IMR-90 (cell line): ENCODE measurements around the gene MDC1. TPM values are rescaled to one million over a fixed set of nuclear protein-coding genes. Genes with fewer than 3 reads are reported as not detected.

Experiments
- ATAC-seq: fragments of 200-7000 bp; cut with Tn5 transposase; 2 replicates; pipeline ENCODE4 v1.9.1; 2020; ENCODE audit warnings: low read depth, mild to moderate bottlenecking, moderate library complexity
- BruUV-seq: library from RNA; stranded (reverse); fragments of 400-500 nt; replicated peaks from 2 replicates; lab custom pipeline; 2021; lab: Mats Ljungman, UMichigan
- CTCF ChIA-PET: fragments of 300-600 bp; formaldehyde crosslinking; extraction: SDS; loops from one replicate; lab custom pipeline; 2021; ENCODE audit warnings: antibody characterized with exemption; lab: Yijun Ruan, JAX
- POLR2A ChIA-PET: fragments of 300-600 bp; sonication (Branson Sonifier 250); formaldehyde crosslinking; loops from one replicate; lab custom pipeline; 2022; ENCODE audit warnings: antibody characterized with exemption; ENCODE audit not compliant: unreplicated experiment; lab: Charles Lee
- DNase-seq: peaks from one replicate; pipeline ENCODE4 v3.0.0; 2013
- H2AFZ ChIP-seq: replicated peaks from 2 replicates; pipeline ENCODE3; 2013; ENCODE audit warnings: low read length, mild to moderate bottlenecking; ENCODE audit not compliant: poor library complexity
- H2AK5ac ChIP-seq: 2 replicates; pipeline ENCODE4 v1.6.1; 2013; ENCODE audit warnings: low read depth, low read length, inconsistent platforms
- H2AK9ac ChIP-seq: replicated peaks from 2 replicates; pipeline ENCODE3; 2013; ENCODE audit warnings: mild to moderate bottlenecking, low read depth, low read length, moderate library complexity; ENCODE audit not compliant: poor library complexity
- H2BK120ac ChIP-seq: 2 replicates; pipeline ENCODE4 v1.6.1; 2013; ENCODE audit warnings: low read depth, low read length, inconsistent platforms
- H2BK15ac ChIP-seq: 3 replicates; pipeline ENCODE4 v1.6.1; 2013; ENCODE audit warnings: low read depth, low read length, inconsistent platforms
- H2BK20ac ChIP-seq: 2 replicates; pipeline ENCODE4 v1.6.1; 2013; ENCODE audit warnings: low read depth, mild to moderate bottlenecking, inconsistent platforms, low read length, moderate library complexity
- H2BK5ac ChIP-seq: 2 replicates; pipeline ENCODE4 v1.6.1; 2013; ENCODE audit warnings: mild to moderate bottlenecking, low read depth, low read length, inconsistent platforms; ENCODE audit not compliant: poor library complexity, severe bottlenecking
- H3K14ac ChIP-seq: replicated peaks from 2 replicates; pipeline ENCODE4 v1.6.1; 2013; ENCODE audit warnings: low read depth, low read length, inconsistent platforms
- H3K18ac ChIP-seq: 2 replicates; pipeline ENCODE4 v1.6.1; 2013; ENCODE audit warnings: low read depth, low read length, control low read depth
- H3K23ac ChIP-seq: 2 replicates; pipeline ENCODE4 v1.6.1; 2013; ENCODE audit warnings: low read depth, low read length, inconsistent platforms
- H3K27ac ChIP-seq: 2 replicates; pipeline ENCODE4 v1.5.1; 2013; ENCODE audit warnings: mild to moderate bottlenecking, control low read depth, low read length; ENCODE audit not compliant: insufficient read depth
- H3K27me3 ChIP-seq: 2 replicates; pipeline ENCODE4 v1.6.1; 2013; ENCODE audit warnings: low read length; ENCODE audit not compliant: control insufficient read depth, insufficient read depth
- H3K36me3 ChIP-seq: 2 replicates; pipeline ENCODE4 v1.6.1; 2013; ENCODE audit warnings: low read length, mixed read lengths; ENCODE audit not compliant: control insufficient read depth, insufficient read depth
- H3K4ac ChIP-seq: 2 replicates; pipeline ENCODE4 v1.6.1; 2013; ENCODE audit warnings: low read depth, low read length, inconsistent platforms
- H3K4me1 ChIP-seq: 2 replicates; pipeline ENCODE4 v1.6.1; 2013; ENCODE audit warnings: low read length, mixed read lengths; ENCODE audit not compliant: control insufficient read depth, insufficient read depth
- H3K4me2 ChIP-seq: 2 replicates; pipeline ENCODE4 v1.6.1; 2013; ENCODE audit warnings: low read depth, mild to moderate bottlenecking, control low read depth, low read length, moderate library complexity
- H3K4me3 ChIP-seq: 2 replicates; pipeline ENCODE4 v1.5.1; 2013; ENCODE audit warnings: low read depth, mild to moderate bottlenecking, control low read depth, low read length, moderate library complexity; ENCODE audit not compliant: insufficient read depth
- H3K56ac ChIP-seq: 2 replicates; pipeline ENCODE4 v1.6.1; 2013; ENCODE audit warnings: low read length, inconsistent platforms; ENCODE audit not compliant: insufficient read depth; ENCODE audit errors: extremely low read depth
- H3K79me1 ChIP-seq, 2 experiments: 2 replicates each; pipeline ENCODE4 v1.6.1; 2013; ENCODE audit warnings: low read length in 2 of 2, inconsistent platforms in 1 of 2, low read depth in 1 of 2
- H3K9ac ChIP-seq: 2 replicates; pipeline ENCODE4 v1.6.1; 2013; ENCODE audit warnings: low read depth, low read length, control low read depth
- H3K9me1 ChIP-seq: 2 replicates; pipeline ENCODE4 v1.6.1; 2013; ENCODE audit warnings: low read length, inconsistent platforms; ENCODE audit not compliant: insufficient read depth
- H3K9me3 ChIP-seq: 2 replicates; pipeline ENCODE4 v1.6.1; 2013; ENCODE audit warnings: low read length; ENCODE audit not compliant: control insufficient read depth, insufficient read depth
- H4K20me1 ChIP-seq: 2 replicates; pipeline ENCODE4 v1.6.1; 2013; ENCODE audit warnings: low read length, inconsistent platforms; ENCODE audit not compliant: insufficient read depth
- H4K5ac ChIP-seq: 2 replicates; pipeline ENCODE4 v1.6.1; 2013; ENCODE audit warnings: mild to moderate bottlenecking, low read depth, low read length, control low read depth
- H4K8ac ChIP-seq, 2 experiments: 2 replicates each; pipeline ENCODE4 v1.6.1; 2013; ENCODE audit warnings: low read depth in 2 of 2, low read length in 2 of 2, control low read depth in 1 of 2, inconsistent platforms in 1 of 2
- H4K91ac ChIP-seq: 2 replicates; pipeline ENCODE4 v1.6.1; 2013; ENCODE audit warnings: low read depth, low read length, inconsistent platforms; ENCODE audit not compliant: insufficient read depth
- CHD1 ChIP-seq: IDR thresholded peaks from 2 replicates; pipeline ENCODE4 v1.6.1; 2012; ENCODE audit warnings: low read depth, low read length, improper control_type of control experiment
- MAFK ChIP-seq: IDR thresholded peaks from 2 replicates; pipeline ENCODE4 v1.6.1; 2012; ENCODE audit warnings: low read depth, low read length, improper control_type of control experiment
- MAZ ChIP-seq: IDR thresholded peaks from 2 replicates; pipeline ENCODE4 v1.6.1; 2012; ENCODE audit warnings: low read depth, mild to moderate bottlenecking, low read length, improper control_type of control experiment, moderate library complexity, borderline replicate concordance
- POLR2A ChIP-seq: IDR thresholded peaks from 2 replicates; pipeline ENCODE4 v1.6.1; 2012; ENCODE audit warnings: mild to moderate bottlenecking, low read depth, low read length
- WGBS, 2 experiments: methylation state at CpG; one replicate each; pipeline versions ENCODE4 v1.1.5 to v1.1.7; 2013; ENCODE audit warnings: missing lambda C conversion rate in 2 of 2; ENCODE audit not compliant: insufficient read length in 1 of 2; ENCODE audit errors: extremely low coverage in 2 of 2; 5-methylcytosine and 5-hydroxymethylcytosine counted together
- dilution Hi-C: fragments of 300-500 bp; cut with HindIII; formaldehyde crosslinking; loops from one replicate; pipeline ENCODE4 v1.14.3; 2018; ENCODE audit warnings: low sequenced_read_pairs; ENCODE audit not compliant: unreplicated experiment
- in situ Hi-C: fragments of 300-500 bp; cut with MboI; formaldehyde crosslinking; loops from 3 replicates; pipeline ENCODE4 v1.14.3; 2019; ENCODE audit warnings: low sequenced_read_pairs, inconsistent platforms, mixed read lengths
- intact Hi-C: fragments of 100-400 bp; cut with micrococcal nuclease; formaldehyde crosslinking; loops from 2 replicates; pipeline ENCODE4 v1.10.0; 2022
- polyA plus RNA-seq, 3 experiments: library from polyadenylated mRNA; depleted of rRNA; stranded (reverse); fragments of >200 nt; gene quantifications; 2 replicates each; pipeline ENCODE4 v1.2.3, GENCODE V29; 2012; ENCODE audit warnings: low replicate concordance in 1 of 3
- total RNA-seq: library from RNA; depleted of rRNA; stranded (reverse); fragments of >200 nt; gene quantifications from 2 replicates; pipeline ENCODE4 v1.2.3, GENCODE V29; 2012
- TF ChIP-seq, protein P1 (sequence below): fragments of 150-350 bp; IDR thresholded peaks from 2 replicates; pipeline ENCODE4 v1.6.1; 2016; ENCODE audit warnings: low read depth, mild to moderate bottlenecking, low read length, moderate library complexity, borderline replicate concordance

Gene MDC1
- total and polyA plus RNA-seq, 2 of the 4 experiments (the other 2 are of a cell fraction) = 4.5 to 12.1 TPM

DNA sequence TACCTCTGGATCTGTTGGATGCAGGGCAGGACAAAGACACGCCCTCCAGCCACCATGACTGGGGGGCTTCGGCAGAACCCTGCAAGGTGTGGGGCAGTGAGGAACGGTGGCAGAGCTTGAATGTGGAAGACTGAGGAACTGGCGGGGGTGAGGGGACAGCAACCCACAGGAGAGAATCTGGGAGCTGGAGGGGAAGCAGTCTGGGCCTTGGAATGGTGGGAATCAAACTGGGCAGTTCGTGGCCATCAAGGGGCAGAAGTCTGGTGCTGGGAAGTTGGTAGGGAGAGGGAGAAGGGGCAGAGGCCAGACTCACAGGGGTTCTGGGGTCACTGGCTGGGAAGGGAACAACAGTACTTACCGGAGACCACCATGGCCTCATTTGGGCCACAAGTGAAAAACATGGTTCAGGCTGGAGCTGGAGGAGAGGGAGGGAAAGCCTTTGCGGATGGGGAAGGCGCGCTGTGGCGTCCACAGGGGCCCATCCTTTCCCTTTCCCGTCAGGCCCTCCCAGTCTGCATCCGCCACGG is 24.8 kb upstream of the MDC1 start:
- Histone ChIP-seq H3K4me2 (peak overlapping the region; percentile 92), H3K4me3 (peak overlapping the region; percentile 96), H4K20me1 (peaks cover 21% of the 10 kb centered on the region), H3K27me3 (no peaks in the 10 kb centered on the region), H2BK120ac (peak overlapping the region; percentile 92), H3K27ac (peak overlapping the region; percentile 97), H2BK5ac (peak overlapping the region; percentile 80), H4K91ac (peak overlapping the region; percentile 98), H3K56ac (peak overlapping the region; percentile 98), H3K9ac (peak overlapping the region; percentile 97), H3K4me1 (peaks cover 15% of the 10 kb centered on the region), H3K9me3 (no peaks in the 10 kb centered on the region), H2BK15ac (peak overlapping the region; percentile 79; the same call in 2 of the 3 replicates), H2AK5ac (peak overlapping the region; percentile 98), H2AFZ (peak overlapping the region; percentile 76), H3K14ac (peak overlapping the region; percentile 100), H3K9me1 (peaks cover 13% of the 10 kb centered on the region), H3K23ac (peak overlapping the region; percentile 99), H4K8ac (peak overlapping the region; percentile 92 to 98), H2AK9ac (peak overlapping the region; percentile 99), H3K79me1 (peaks cover 37 to 71% of the 10 kb centered on the region in 2 experiments), H3K4ac (peak overlapping the region; percentile 100), H2BK20ac (peak overlapping the region; percentile 78), H3K18ac (peak overlapping the region; percentile 96), H3K36me3 (peaks cover 48% of the 10 kb centered on the region), H4K5ac (peak overlapping the region; percentile 79)
- DNase-seq (no peak), ATAC-seq (peak; percentile 25; the same call in 1 of the 2 replicates)
- dilution Hi-C loops = no loop called here
- CTCF ChIA-PET = no interaction called here
- in situ Hi-C loops = loop anchor here (5.0 kb wide), 3 partner anchors 40 to 335 kb away; no protein-coding TSS in a partner anchor
- BruUV-seq = no TSS peak
- intact Hi-C loops = loop anchor here (1.0 to 5.0 kb wide), 4 partner anchors 39 to 345 kb away; no protein-coding TSS in a partner anchor
- POLR2A ChIA-PET = interaction anchor here (0.5 to 3.2 kb wide), 6 partner anchors 10 to 147 kb away, joined by 3 to 19 read pairs (median 4); no protein-coding TSS in a partner anchor
- 7% methylated on average over 2 of the region's 13 CpGs; no CpG with 5 or more reads in 1 of the 2 experiments for WGBS, 2 experiments
- TF ChIP-seq, protein P1, sequence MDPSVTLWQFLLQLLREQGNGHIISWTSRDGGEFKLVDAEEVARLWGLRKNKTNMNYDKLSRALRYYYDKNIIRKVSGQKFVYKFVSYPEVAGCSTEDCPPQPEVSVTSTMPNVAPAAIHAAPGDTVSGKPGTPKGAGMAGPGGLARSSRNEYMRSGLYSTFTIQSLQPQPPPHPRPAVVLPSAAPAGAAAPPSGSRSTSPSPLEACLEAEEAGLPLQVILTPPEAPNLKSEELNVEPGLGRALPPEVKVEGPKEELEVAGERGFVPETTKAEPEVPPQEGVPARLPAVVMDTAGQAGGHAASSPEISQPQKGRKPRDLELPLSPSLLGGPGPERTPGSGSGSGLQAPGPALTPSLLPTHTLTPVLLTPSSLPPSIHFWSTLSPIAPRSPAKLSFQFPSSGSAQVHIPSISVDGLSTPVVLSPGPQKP = no peak
- TF ChIP-seq POLR2A = peak; percentile 90
- TF ChIP-seq CHD1 = peak; percentile 25; the same call in 1 of the 2 replicates
- TF ChIP-seq MAZ = peak; percentile 63; the same call in 1 of the 2 replicates
- no peak for TF ChIP-seq MAFK
